ENCODE results near the gene DUSP2. TPM values are rescaled to one million over a fixed set of nuclear protein-coding genes. Genes with fewer than 3 reads are reported as not detected.

DUSP2 gene
- total and polyA plus RNA-seq, 2 experiments from 2014 or later, result 6.6 to 13.0 TPM

DNA sequence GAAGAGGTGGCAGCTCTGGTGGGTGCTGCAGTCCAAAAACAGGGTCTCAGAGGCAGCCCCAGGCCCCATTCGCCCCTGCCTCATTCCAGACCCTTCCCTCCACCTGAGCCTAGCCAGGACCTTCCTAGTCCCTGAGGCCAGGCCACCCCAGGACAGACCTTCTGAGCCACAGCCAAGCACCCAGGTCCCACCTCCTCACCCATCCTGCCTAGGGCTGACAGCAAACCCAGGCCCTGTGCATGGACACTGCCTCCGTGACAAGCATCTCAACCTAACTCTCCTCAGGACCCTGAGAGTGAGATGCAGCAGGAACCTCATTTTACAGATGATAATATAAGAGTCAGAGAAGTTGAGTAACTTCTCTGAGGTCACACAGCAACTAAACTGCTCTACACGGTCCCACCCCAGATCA is 44.3 kb downstream of the DUSP2 start:
- Histone ChIP-seq H3K9me2 (ENCODE audit: insufficient read depth) (no peaks in the 10 kb centered on the region), H4K20me1 (replicated peaks; ENCODE audit: insufficient read depth) (no peaks in the 10 kb centered on the region), H2AFZ (no peak overlapping the region), H3K79me2 (replicated peaks; ENCODE audit: insufficient read depth) (no peaks in the 10 kb centered on the region), H3F3A (replicated peaks; ENCODE audit: low read depth) (no peaks in the 10 kb centered on the region), H3K27me3 (ENCODE audit: insufficient read depth) (no peaks in the 10 kb centered on the region), H3K4me3 (no peak overlapping the region), H3K4me1 (ENCODE audit: insufficient read depth) (peaks cover 7% of the 10 kb centered on the region; the same call in 1 of the 2 replicates), H3K4me2 (no peak overlapping the region), H3K36me3 (ENCODE audit: insufficient read depth) (no peaks in the 10 kb centered on the region), H3K27ac (ENCODE audit: low read depth) (no peak overlapping the region)
- H3K27me3 Mint-ChIP-seq (ENCODE audit: insufficient read depth, low read depth, poor library complexity), result peaks cover 7% of the 10 kb centered on the region
- no peak overlapping the region for H3K4me3 Mint-ChIP-seq
- peaks cover 8% of the 10 kb centered on the region for H3K9me3 Mint-ChIP-seq
- ATAC-seq (no peak), DNase-seq (ENCODE audit: low spot score) (no peak)
- H3K27ac Mint-ChIP-seq, result no peak overlapping the region
- peaks cover 15% of the 10 kb centered on the region for H3K4me1 Mint-ChIP-seq
- H3K36me3 Mint-ChIP-seq (ENCODE audit: low read depth), result peaks cover 5% of the 10 kb centered on the region; the same call in 2 of the 3 replicates
- TF ChIP-seq, protein P1, sequence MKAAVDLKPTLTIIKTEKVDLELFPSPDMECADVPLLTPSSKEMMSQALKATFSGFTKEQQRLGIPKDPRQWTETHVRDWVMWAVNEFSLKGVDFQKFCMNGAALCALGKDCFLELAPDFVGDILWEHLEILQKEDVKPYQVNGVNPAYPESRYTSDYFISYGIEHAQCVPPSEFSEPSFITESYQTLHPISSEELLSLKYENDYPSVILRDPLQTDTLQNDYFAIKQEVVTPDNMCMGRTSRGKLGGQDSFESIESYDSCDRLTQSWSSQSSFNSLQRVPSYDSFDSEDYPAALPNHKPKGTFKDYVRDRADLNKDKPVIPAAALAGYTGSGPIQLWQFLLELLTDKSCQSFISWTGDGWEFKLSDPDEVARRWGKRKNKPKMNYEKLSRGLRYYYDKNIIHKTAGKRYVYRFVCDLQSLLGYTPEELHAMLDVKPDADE (IDR thresholded peaks at IDR 0.05), result no peak
- no peak for TF ChIP-seq EZH2 (IDR thresholded peaks at IDR 0.05; ENCODE audit: low read depth, unreplicated experiment)
- TF ChIP-seq REST (IDR thresholded peaks at IDR 0.05; ENCODE audit: unreplicated experiment), result no peak
- TF ChIP-seq POLR2AphosphoS5 (IDR thresholded peaks at IDR 0.05; ENCODE audit: low read depth), result no peak
- no peak for TF ChIP-seq NANOG (IDR thresholded peaks at IDR 0.05; ENCODE audit: borderline replicate concordance)
- no peak for TF ChIP-seq ZNF462 (CRISPR knock-in tag; IDR thresholded peaks at IDR 0.05)
- TF ChIP-seq STAT1 (IDR thresholded peaks at IDR 0.05; ENCODE audit: unreplicated experiment), result no peak
- TF ChIP-seq ZNF331 (CRISPR knock-in tag; IDR thresholded peaks at IDR 0.05; ENCODE audit: low read depth), result no peak
- TF ChIP-seq EZH2phosphoT487 (IDR thresholded peaks at IDR 0.05; ENCODE audit: unreplicated experiment), result no peak
- TF ChIP-seq, protein P2, sequence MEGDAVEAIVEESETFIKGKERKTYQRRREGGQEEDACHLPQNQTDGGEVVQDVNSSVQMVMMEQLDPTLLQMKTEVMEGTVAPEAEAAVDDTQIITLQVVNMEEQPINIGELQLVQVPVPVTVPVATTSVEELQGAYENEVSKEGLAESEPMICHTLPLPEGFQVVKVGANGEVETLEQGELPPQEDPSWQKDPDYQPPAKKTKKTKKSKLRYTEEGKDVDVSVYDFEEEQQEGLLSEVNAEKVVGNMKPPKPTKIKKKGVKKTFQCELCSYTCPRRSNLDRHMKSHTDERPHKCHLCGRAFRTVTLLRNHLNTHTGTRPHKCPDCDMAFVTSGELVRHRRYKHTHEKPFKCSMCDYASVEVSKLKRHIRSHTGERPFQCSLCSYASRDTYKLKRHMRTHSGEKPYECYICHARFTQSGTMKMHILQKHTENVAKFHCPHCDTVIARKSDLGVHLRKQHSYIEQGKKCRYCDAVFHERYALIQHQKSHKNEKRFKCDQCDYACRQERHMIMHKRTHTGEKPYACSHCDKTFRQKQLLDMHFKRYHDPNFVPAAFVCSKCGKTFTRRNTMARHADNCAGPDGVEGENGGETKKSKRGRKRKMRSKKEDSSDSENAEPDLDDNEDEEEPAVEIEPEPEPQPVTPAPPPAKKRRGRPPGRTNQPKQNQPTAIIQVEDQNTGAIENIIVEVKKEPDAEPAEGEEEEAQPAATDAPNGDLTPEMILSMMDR (conservative IDR thresholded peaks at IDR 0.05; ENCODE audit: low read depth in 2 of 2), result no peak
- TF ChIP-seq CREB1 (CRISPR knock-in tag; IDR thresholded peaks at IDR 0.05; ENCODE audit: low read depth), result no peak
- no peak for TF ChIP-seq JUNB (IDR thresholded peaks at IDR 0.05; ENCODE audit: unreplicated experiment)
- no peak for TF ChIP-seq ZNF114 (CRISPR knock-in tag; IDR thresholded peaks at IDR 0.05)

Measured in GM23338 (cell line).